PC-3 (cell line): ENCODE results near the gene VPS54. TPM values are rescaled to one million over a fixed set of nuclear protein-coding genes. Genes with fewer than 3 reads are reported as not detected.

Source experiments
- ATAC-seq: fragments of 200-7000 bp; cut with Tn5 transposase; 2 replicates; pipeline ENCODE4 v1.9.1; 2020; ENCODE audit warnings: mild to moderate bottlenecking, moderate library complexity
- BruUV-seq: library from RNA; stranded (reverse); fragments of 400-500 nt; replicated peaks from 2 replicates; lab custom pipeline; 2021; lab: Mats Ljungman, UMichigan
- CTCF ChIA-PET: fragments of 300-600 bp; sonication (Branson Sonifier 250); formaldehyde crosslinking; loops from one replicate; lab custom pipeline; 2022; ENCODE audit warnings: antibody characterized with exemption; lab: Charles Lee
- POLR2A ChIA-PET: fragments of 300-600 bp; sonication (Branson Sonifier 250); formaldehyde crosslinking; loops from one replicate; lab custom pipeline; 2022; ENCODE audit warnings: antibody characterized with exemption; ENCODE audit not compliant: unreplicated experiment; lab: Charles Lee
- DNase-seq: peaks from one replicate; pipeline ENCODE4 v3.0.0-alpha.2; 2015
- H2AFZ ChIP-seq: fragments of 300-600 bp; sonication (generic); 2 replicates; pipeline ENCODE4 v1.6.0; 2016; ENCODE audit warnings: antibody characterized with exemption, low read length
- H3F3A ChIP-seq: fragments of 300-600 bp; sonication (generic); one replicate; pipeline ENCODE4 v1.6.0; 2017; ENCODE audit warnings: antibody characterized with exemption, low read length, control low read depth, mild to moderate bottlenecking; ENCODE audit not compliant: unreplicated experiment
- H3K27ac ChIP-seq: fragments of 300-600 bp; sonication (generic); 2 replicates; pipeline ENCODE4 v1.5.1; 2016; ENCODE audit warnings: mild to moderate bottlenecking, low read length
- H3K27me3 ChIP-seq: fragments of 300-600 bp; sonication (generic); 2 replicates; pipeline ENCODE4 v1.6.1; 2016; ENCODE audit warnings: low read length, mixed read lengths
- H3K36me3 ChIP-seq: fragments of 300-600 bp; sonication (generic); 2 replicates; pipeline ENCODE4 v1.6.1; 2016; ENCODE audit warnings: low read depth, mixed run types, low read length, mixed read lengths
- H3K4me1 ChIP-seq: fragments of 300-600 bp; sonication (generic); 2 replicates; pipeline ENCODE4 v1.5.1; 2016; ENCODE audit warnings: low read length; ENCODE audit not compliant: insufficient read depth
- H3K4me2 ChIP-seq: fragments of 300-600 bp; sonication (generic); 2 replicates; pipeline ENCODE4 v1.6.0; 2016; ENCODE audit warnings: low read length
- H3K4me3 ChIP-seq: fragments of 300-600 bp; sonication (generic); 2 replicates; pipeline ENCODE4 v1.5.1; 2016; ENCODE audit warnings: mild to moderate bottlenecking, low read length, mixed read lengths
- H3K79me2 ChIP-seq: fragments of 300-600 bp; sonication (generic); 2 replicates; pipeline ENCODE4 v1.6.1; 2017; ENCODE audit warnings: low read length, mixed read lengths
- H3K9ac ChIP-seq: fragments of 300-600 bp; sonication (generic); 2 replicates; pipeline ENCODE4 v1.6.0; 2016; ENCODE audit warnings: mild to moderate bottlenecking, low read length
- H3K9me2 ChIP-seq: fragments of 300-600 bp; sonication (generic); replicated peaks from 2 replicates; pipeline ENCODE4 v1.6.1; 2016; ENCODE audit warnings: mixed run types, low read length, mixed read lengths
- H3K9me3 ChIP-seq: fragments of 300-600 bp; sonication (generic); 2 replicates; pipeline ENCODE4 v1.6.1; 2016; ENCODE audit warnings: low read length, mixed read lengths
- H4K20me1 ChIP-seq: fragments of 300-600 bp; sonication (generic); 2 replicates; pipeline ENCODE4 v1.6.1; 2016; ENCODE audit warnings: low read length, mixed read lengths
- EZH2 ChIP-seq: fragments of 300-600 bp; sonication (generic); IDR thresholded peaks from one replicate; pipeline ENCODE4 v1.6.1; 2017; ENCODE audit warnings: antibody characterized with exemption, mild to moderate bottlenecking, low read length; ENCODE audit not compliant: unreplicated experiment
- EZH2phosphoT487 ChIP-seq: fragments of 300-600 bp; sonication (generic); IDR thresholded peaks from 2 replicates; pipeline ENCODE4 v1.6.1; 2018; ENCODE audit warnings: mild to moderate bottlenecking, antibody characterized with exemption, low read length, borderline replicate concordance
- intact Hi-C: fragments of 100-400 bp; cut with micrococcal nuclease; formaldehyde crosslinking; loops from 2 replicates; pipeline ENCODE4 v1.9.0; 2023
- total RNA-seq: library from RNA; depleted of rRNA; stranded (reverse); fragments of >200 nt; gene quantifications from 2 replicates; pipeline ENCODE4 v1.2.3, GENCODE V29; 2014; rRNA removed
- TF ChIP-seq, protein P1 (sequence below): fragments of 300-600 bp; sonication (generic); conservative IDR thresholded peaks from 2 replicates; pipeline ENCODE4 v1.5.1; 2017; ENCODE audit warnings: antibody characterized with exemption, low read depth, mild to moderate bottlenecking, low read length

The VPS54 gene
- total RNA-seq, 1 experiment from 2014 or later: 17.9 TPM

DNA sequence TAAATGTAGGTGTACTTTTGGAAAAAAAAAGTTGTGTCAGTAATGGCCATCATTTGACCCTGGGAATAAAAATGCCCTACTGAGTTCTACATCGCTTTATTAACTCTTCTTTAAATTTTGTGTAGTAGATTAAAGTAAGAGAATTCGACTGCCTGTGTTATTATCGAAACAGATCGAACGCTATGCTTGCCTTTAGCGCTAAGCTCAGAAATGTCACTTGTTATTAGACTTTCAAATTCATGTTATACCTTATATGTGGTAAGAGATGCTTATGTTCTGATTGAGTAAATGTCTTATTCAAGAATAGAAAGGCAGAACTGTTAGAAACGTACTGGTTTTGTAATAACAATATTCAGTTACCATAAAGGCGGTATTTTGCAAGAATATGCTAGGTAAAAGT is 176.1 kb downstream of the VPS54 start:
- intact Hi-C loops: no loop called here
- Histone ChIP-seq H3K9ac (peak overlapping the region; percentile 93; the same call in 1 of the 2 replicates), H3K36me3 (no peaks in the 10 kb centered on the region), H3K4me3 (peak overlapping the region; percentile 86), H3K27me3 (no peaks in the 10 kb centered on the region), H3K9me3 (no peaks in the 10 kb centered on the region), H4K20me1 (no peaks in the 10 kb centered on the region), H3F3A (no peaks in the 10 kb centered on the region), H3K9me2 (no peaks in the 10 kb centered on the region), H3K79me2 (peaks cover 62% of the 10 kb centered on the region), H3K4me2 (peak overlapping the region; percentile 87), H3K27ac (no peak overlapping the region), H3K4me1 (peaks cover 24% of the 10 kb centered on the region), H2AFZ (no peak overlapping the region)
- no peak for DNase-seq
- BruUV-seq: no TSS peak
- ChIA-PET CTCF (interaction anchor here (0.6 kb wide), 1 partner anchor 15 kb away, joined by 4 read pairs; no protein-coding TSS in a partner anchor), POLR2A (interaction anchor here (0.6 to 2.1 kb wide), 2 partner anchors 144 to 215 kb away, joined by 3 to 26 read pairs; no protein-coding TSS in a partner anchor)
- ATAC-seq: no peak
- TF ChIP-seq, protein P1, sequence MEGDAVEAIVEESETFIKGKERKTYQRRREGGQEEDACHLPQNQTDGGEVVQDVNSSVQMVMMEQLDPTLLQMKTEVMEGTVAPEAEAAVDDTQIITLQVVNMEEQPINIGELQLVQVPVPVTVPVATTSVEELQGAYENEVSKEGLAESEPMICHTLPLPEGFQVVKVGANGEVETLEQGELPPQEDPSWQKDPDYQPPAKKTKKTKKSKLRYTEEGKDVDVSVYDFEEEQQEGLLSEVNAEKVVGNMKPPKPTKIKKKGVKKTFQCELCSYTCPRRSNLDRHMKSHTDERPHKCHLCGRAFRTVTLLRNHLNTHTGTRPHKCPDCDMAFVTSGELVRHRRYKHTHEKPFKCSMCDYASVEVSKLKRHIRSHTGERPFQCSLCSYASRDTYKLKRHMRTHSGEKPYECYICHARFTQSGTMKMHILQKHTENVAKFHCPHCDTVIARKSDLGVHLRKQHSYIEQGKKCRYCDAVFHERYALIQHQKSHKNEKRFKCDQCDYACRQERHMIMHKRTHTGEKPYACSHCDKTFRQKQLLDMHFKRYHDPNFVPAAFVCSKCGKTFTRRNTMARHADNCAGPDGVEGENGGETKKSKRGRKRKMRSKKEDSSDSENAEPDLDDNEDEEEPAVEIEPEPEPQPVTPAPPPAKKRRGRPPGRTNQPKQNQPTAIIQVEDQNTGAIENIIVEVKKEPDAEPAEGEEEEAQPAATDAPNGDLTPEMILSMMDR: no peak
- TF ChIP-seq EZH2phosphoT487 (no peak), EZH2 (no peak)

DNA sequence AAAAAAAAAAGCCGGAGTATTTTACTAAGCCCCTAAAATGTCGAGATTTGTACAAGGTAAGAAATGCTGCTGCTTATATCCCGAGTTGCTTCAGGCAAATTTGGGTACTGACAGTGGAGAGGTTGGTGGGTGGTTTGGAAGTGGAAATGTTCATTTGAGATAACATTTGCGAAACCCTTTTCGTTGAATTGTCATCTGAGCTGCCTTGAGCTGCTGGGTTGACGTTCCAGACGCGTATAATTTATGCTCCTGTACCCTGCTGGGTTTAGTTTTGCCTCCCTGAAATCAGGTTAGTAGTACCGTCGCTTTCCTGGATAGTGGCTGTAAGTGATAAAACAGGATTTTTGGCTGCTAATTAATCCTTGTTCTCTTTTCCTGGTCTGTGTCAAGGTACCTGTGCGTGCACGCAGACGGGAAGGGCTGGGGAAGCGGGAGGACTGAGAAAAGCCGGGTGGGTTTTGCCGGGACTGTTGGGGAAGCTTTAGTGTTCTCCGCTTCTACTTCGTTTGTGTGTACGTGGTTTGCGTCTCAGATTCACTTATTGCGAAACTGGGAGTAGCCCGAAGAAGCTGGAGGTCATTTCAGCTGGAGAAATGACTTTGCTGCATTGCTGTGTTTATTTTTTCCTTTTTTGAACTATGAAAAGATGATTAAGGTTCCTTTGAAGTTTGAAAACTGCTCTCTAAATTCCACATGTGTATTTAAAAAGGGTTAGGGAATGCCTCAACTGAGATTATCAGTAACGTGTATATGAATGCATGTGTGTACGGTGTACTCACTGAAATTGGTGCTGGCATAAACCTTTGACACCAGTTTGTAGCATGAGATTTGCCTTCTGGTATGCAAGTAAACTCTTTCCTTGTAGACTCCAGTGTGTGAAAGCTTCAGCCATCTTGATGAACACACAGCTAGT is 176.8 kb downstream of the VPS54 start:
- TSS peak; percentile 62 for BruUV-seq
- H3K4me1 ChIP-seq: peaks cover 24% of the 10 kb centered on the region
- no peak for TF ChIP-seq EZH2phosphoT487
- no peak for TF ChIP-seq EZH2
- TF ChIP-seq, protein P1: no peak
- peak; percentile 64 for DNase-seq
- no peaks in the 10 kb centered on the region for H3K36me3 ChIP-seq
- H3K27ac ChIP-seq: peak overlapping the region; percentile 81
- peak overlapping the region; percentile 87 for H3K4me2 ChIP-seq
- H3K9ac ChIP-seq: peak overlapping the region; percentile 93
- ATAC-seq: no peak
- POLR2A ChIA-PET: interaction anchor here (0.6 to 2.1 kb wide), 4 partner anchors 19 to 254 kb away, joined by 3 to 26 read pairs (median 6); partner anchors contain the start of gene WDPCP
- H3K9me3 ChIP-seq: no peaks in the 10 kb centered on the region
- intact Hi-C loops: loop anchor here (1.0 kb wide), 1 partner anchor 143 kb away; no protein-coding TSS in a partner anchor
- peaks cover 57% of the 10 kb centered on the region for H3K79me2 ChIP-seq
- H3K9me2 ChIP-seq: no peaks in the 10 kb centered on the region
- no peaks in the 10 kb centered on the region for H3K27me3 ChIP-seq
- CTCF ChIA-PET: interaction anchor here (0.6 to 1.7 kb wide), 2 partner anchors 14 to 143 kb away, joined by 4 to 15 read pairs; no protein-coding TSS in a partner anchor
- peak overlapping the region; percentile 90 for H2AFZ ChIP-seq
- H3K4me3 ChIP-seq: peak overlapping the region; percentile 86
- no peaks in the 10 kb centered on the region for H4K20me1 ChIP-seq
- no peaks in the 10 kb centered on the region for H3F3A ChIP-seq

Other genes with a start within 250 kb of the VPS54 start
- gene UGP2, start 177.5 kb downstream of the VPS54 start, total RNA-seq: 48.4 and 55.8 TPM in 2 replicates
- gene PELI1, start 125.0 kb upstream of the VPS54 start, total RNA-seq: 5.6 and 10.4 TPM in 2 replicates